Measurements from ENCODE around the gene MRPS2.

The MRPS2 gene

DNA sequence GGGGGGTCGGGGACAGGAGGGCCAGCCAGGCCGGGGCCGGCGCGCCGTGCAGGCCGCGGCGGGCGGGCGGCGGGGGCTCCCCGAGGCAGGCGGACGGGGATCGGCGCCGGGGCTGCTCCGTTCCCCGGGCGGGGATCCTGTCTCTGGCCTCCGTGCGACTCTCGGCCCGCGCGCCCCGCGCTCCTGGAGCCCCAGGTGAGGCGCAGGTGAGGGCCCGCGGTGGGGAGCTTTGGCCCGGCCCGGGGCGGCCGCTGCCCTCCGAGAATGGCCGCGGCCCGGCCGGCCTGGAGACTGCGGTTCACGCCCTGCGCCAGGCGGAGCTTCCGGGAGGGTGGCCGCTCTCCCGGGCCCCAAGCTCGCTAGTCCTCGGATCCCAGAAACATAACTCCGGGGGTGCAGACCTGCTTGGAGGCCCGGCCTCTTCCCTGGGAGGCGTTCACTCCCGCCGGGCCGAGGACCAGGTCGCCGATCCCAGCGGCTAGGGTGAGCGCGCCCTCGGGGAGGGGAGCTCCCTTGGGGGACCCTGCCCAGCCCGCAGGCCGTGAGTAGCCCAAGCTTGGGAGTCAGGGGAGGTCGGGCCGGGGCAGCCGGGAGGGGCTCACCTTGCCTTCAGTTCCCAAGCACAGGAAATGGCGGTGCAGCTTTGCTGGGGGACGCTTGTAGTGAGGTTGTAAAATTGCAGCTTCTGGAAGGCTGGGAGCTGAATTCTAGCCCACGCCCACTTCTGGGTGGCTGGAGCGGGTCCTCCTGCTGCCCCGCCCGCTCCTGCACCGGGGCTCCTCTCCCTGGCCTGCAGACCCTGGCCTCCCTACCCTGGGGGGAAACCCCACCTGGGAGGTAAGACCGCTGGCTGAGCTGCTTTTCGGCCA lies 20.2 kb upstream of the MRPS2 start:
- DNase-seq (ENCODE audit: low spot score) = peak; percentile 71

DNA sequence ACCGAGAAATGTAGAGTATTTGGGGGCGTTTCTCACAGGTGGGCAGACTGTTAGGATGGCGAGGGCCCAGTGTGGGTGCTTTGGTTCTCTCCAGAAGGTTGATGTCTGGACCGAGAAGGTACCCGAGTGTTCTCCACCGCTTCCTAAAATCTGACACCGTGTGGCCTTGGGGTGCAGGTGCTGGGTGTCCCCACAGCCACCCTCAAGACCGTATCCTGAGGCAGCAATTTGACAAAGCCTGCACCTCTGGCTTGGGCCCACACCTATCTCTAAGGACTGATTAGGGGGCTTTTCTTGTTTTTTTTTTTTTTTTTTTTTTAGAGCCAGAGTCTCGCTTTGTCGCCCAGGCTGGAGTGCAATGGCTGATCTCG lies 19.6 kb upstream of the MRPS2 start:
- no peak for DNase-seq (ENCODE audit: low spot score)

- DNase-seq (ENCODE audit: low spot score) = no peak
Observed at GRCh38 chr9:135482015-135482754, 18.3 kb upstream of the MRPS2 start.

DNA sequence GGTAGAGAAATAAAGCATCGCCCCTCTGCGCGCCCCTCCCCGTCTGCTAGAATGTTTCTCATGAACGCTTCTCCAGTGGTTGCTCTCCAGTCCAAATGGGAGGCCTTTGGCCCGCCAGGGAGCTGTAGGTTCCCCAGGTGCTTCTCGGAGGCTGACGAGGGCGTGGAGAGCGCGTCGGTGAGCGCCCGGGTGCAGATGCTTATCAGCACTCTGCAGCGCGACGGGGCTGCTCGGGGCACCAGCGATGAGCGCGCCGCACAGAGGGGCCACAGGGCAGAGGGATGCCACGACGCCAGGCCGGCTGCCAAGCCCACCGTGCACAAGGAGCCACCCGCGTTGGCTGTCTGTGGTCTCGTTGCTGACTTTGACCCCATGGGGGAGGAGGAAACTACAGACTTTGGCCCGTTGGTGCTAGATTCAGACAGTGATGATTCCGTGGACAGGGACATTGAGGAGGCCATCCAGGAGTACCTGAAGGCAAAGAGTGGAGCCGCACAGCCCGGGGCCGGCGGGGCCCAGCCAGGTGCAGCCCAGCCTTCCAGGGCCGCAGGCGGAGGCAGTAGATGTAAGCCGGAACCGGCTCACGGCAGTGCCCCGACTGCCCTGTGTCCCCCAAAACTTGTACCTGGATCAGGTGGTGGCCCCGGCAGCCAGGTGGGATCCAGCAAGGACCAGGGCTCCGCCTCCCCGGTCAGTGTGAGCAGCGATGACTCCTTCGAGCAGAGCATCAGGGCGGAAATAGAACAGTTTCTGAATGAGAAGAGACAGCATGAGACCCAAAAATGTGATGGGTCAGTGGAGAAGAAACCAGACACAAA lies 15.8 kb upstream of the MRPS2 start:
- no peak for DNase-seq (ENCODE audit: low spot score)

- no peak for DNase-seq (ENCODE audit: low spot score)
Observed at GRCh38 chr9:135485385-135485784, 15.1 kb upstream of the MRPS2 start.

- DNase-seq (ENCODE audit: low spot score) = no peak
Observed at GRCh38 chr9:135485832-135486231, 14.7 kb upstream of the MRPS2 start.

- no peak for DNase-seq (ENCODE audit: low spot score)
Observed at GRCh38 chr9:135486267-135487065, 14.0 kb upstream of the MRPS2 start.

GRCh38 chr9:135487281-135488012 lies 13.0 kb upstream of the MRPS2 start:
- DNase-seq (ENCODE audit: low spot score) = no peak

- DNase-seq (ENCODE audit: low spot score) = no peak
Observed at GRCh38 chr9:135488013-135488330, 12.5 kb upstream of the MRPS2 start.

DNA sequence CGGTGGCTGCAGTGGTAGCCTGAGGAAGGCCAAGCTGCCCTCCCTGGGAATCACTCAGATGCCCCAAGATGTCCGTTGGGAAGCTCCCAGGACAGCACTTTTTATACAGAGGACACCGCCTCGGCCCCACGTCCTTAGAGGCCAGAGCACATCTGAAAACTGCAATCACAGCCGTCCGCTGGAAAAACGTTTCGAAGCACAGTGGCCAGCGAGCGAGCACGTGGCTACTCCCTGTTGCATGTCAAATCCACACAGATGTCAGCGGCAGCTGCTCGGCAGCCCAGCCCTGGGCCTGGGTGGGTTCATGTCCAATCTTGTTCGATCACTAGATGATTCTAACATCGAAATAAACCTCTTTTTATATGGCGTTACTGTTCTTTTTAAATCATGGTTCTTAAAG lies 12.0 kb upstream of the MRPS2 start:
- DNase-seq (ENCODE audit: low spot score) = no peak

- DNase-seq (ENCODE audit: low spot score) = no peak
Observed at GRCh38 chr9:135489188-135489906, 11.1 kb upstream of the MRPS2 start.

- DNase-seq (ENCODE audit: low spot score) = no peak
Observed at GRCh38 chr9:135490166-135490870, 10.2 kb upstream of the MRPS2 start.

DNA sequence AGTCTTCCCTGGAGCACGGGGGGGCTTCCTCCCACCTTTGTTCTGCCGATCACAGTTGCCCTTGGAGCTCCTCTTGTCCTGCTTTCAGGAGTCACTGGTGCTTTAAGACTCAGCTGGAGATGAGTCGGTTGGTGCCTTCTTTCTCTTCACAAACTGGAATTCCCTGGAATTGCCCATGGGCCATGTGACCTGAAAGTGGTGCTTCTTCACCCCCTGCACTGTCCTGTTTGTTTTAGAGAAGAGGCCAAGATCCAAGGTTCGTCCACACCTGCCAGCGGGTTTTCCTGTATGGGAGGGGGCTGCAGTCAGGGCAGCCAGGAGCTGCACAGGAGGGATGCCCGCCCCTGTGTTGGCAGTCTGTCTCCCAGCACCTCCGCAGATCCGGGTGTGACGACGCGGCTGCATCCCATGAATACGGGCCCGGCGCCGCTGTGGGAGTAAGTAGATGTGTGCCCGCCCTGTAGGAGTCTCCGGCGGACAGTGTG lies 9.5 kb upstream of the MRPS2 start:
- DNase-seq (ENCODE audit: low spot score) = no peak

DNA sequence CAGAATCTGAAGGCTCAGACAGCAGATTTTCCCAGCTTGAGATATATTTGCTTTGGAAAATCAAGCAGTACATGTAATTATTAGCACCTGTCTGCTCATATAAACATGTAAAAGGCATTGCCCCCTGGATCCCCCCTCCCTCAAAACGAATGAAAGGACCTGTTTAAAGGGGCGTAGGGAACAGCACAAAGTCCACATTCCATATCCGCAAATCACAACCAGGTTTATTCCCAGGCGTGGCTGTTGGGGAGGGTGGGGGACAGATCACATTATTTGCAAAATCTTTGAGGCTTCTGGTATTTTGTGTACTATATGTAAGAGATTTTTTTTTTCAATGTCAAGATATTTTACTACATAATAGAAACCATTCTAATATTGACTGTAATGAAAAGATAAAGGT lies 8.7 kb upstream of the MRPS2 start:
- no peak for DNase-seq (ENCODE audit: low spot score)

- DNase-seq (ENCODE audit: low spot score) = no peak
Observed at GRCh38 chr9:135492886-135493669, 7.4 kb upstream of the MRPS2 start.

DNA sequence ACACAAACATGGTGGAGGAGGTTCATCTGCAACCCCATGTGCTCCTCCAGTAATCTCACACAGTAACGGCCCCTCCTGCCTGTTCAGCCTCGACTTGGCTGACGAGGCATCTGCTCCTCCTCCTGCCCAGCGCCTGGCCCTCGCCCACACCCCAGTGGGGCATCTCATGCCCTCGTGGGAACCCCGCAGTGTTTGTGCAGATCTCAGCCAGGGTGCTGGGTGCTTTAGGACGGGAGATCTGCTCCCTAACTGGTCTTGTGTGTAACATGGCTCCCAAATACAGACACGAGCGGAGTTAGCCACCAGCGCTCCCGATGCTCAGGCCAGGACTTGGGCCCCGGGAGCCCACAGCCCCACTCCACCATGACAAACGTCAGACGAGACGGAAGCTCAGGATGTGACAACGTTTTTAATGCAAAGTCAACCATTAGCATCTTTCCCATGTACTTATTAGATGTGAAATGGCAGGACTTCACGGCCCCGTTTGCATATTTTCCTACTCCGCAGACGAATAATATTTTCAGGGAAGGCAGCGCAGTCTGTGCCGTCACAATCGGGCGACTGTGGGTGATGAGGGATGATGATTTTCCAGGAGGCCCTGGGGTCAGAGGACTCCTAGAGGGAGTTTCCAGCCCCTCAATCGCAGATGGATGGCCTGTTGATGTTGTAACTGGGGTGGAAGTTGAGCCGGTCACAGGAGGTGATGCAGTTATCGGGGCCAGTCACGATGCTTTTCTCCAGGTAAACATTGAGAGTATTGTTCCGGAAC lies 5.5 kb upstream of the MRPS2 start:
- no peak for DNase-seq (ENCODE audit: low spot score)

DNA sequence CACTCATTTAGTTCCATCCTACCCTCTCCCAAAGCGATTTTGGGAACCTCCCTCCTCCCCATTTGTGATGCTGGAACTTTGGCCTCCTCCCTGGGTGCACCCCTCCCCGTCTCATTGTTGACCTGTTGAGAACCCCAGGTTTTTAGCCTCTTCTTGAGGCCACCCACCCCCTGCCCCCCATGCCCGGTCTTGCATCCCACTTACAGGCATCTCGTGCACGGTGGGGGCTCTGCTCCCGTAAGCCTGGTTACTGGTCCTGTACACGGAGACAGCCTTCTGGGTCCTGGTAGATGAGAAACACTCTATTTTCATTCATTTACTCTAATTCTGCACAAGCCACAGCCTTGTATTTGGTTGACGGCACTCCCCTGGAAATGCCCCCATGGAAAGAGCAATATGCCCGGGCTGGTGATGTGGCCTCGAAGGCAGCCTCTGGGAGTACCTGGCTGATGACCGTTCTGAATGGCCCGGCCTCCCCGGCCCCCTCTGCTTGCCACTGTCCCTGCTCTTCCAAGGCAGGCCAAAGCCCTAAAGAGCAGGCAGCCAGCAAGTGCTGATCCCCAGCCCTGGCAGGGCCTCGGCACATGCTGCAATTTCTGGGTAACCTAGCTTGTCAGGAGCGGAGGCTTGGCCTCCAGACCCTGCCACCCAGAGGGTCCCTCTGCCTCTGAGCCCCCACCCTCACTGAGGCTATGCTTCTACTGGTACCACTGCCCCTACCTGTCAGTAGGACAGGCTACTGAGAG lies 1.9 kb upstream of the MRPS2 start:
- DNase-seq (ENCODE audit: low spot score) = no peak
